Mononuclear cell (primary cell): ENCODE results near the gene GNB2. TPM values are rescaled to one million over a fixed set of nuclear protein-coding genes. Genes with fewer than 3 reads are reported as not detected.
"Not testable (repeated sequence)": the region's sequence is repeated elsewhere in the genome, so short reads cannot be mapped to it uniquely, and the experiment has no call there.

Experiments used
- H3K27me3 ChIP-seq: 2 replicates; pipeline ENCODE4 v1.6.0; 2011; ENCODE audit warnings: low read length, control low read depth; ENCODE audit not compliant: insufficient read depth
- H3K4me1 ChIP-seq: 2 replicates; pipeline ENCODE4 v1.5.1; 2011; ENCODE audit warnings: mild to moderate bottlenecking, low read length, control low read depth; ENCODE audit not compliant: insufficient read depth
- H3K4me3 ChIP-seq: 2 replicates; pipeline ENCODE4 v1.5.1; 2011; ENCODE audit warnings: mild to moderate bottlenecking, low read length, moderate library complexity
- H3K9me3 ChIP-seq: 2 replicates; pipeline ENCODE4 v1.5.1; 2011; ENCODE audit warnings: low read depth, mild to moderate bottlenecking, control low read depth, low read length
- total RNA-seq: library from RNA; depleted of rRNA; stranded (reverse); fragments of >200 nt; gene quantifications from one replicate; pipeline ENCODE4 v1.2.3, GENCODE V29; 2012

Gene GNB2
- total RNA-seq, 1 donor, result 82.2 TPM

- Histone ChIP-seq H3K4me1 (no peaks in the 10 kb centered on the region), H3K9me3 (no peaks in the 10 kb centered on the region), H3K27me3 (peaks cover 30% of the 10 kb centered on the region), H3K4me3 (no peak overlapping the region)
Measured at GRCh38 chr7:100720671-100721504, 47.3 kb downstream of the GNB2 start.

- H3K9me3 ChIP-seq, result no peaks in the 10 kb centered on the region
- H3K27me3 ChIP-seq, result peaks cover 30% of the 10 kb centered on the region
- H3K4me1 ChIP-seq, result no peaks in the 10 kb centered on the region
- no peak overlapping the region for H3K4me3 ChIP-seq
Measured at GRCh38 chr7:100721505-100721812, 47.9 kb downstream of the GNB2 start.

- no peak overlapping the region for H3K4me3 ChIP-seq
- H3K27me3 ChIP-seq, result peaks cover 30% of the 10 kb centered on the region
- no peaks in the 10 kb centered on the region for H3K4me1 ChIP-seq
- H3K9me3 ChIP-seq, result no peaks in the 10 kb centered on the region
Measured at GRCh38 chr7:100722480-100723212, 49.1 kb downstream of the GNB2 start.

DNA sequence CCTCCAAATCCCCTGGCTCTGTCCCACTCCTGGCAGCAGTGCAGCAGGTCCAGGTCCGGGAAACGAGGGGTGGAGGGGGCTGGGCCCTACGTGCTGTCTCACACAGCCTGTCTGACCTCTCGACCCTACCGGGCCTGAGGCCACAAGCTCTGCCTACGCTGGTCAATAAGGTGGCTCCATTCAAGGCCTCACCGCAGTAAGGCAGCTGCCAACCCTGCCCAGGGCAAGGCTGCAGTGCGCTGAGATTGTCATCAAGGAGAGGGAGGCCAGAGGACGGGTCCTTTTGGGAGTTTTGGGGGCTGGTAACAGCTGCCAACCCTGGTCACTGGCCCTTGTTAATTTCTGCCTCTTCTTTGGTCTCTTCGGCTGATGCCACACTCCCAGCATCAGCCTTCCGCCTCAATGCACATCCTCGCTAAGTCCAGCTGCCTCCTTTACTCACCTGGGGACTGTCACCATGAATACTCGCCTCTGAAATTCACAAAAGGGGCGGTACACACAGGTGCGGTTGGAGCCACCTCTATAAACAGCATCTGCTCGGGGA, 50.3 kb downstream of the GNB2 start:
- no peak overlapping the region for H3K4me3 ChIP-seq
- H3K27me3 ChIP-seq, result peaks cover 29% of the 10 kb centered on the region
- H3K4me1 ChIP-seq, result no peaks in the 10 kb centered on the region
- H3K9me3 ChIP-seq, result no peaks in the 10 kb centered on the region

GRCh38 chr7:100724364-100724763, 50.8 kb downstream of the GNB2 start:
- H3K27me3 ChIP-seq, result peaks cover 24% of the 10 kb centered on the region
- H3K4me1 ChIP-seq, H3K9me3 ChIP-seq, H3K4me3 ChIP-seq: not testable (repeated sequence)

DNA sequence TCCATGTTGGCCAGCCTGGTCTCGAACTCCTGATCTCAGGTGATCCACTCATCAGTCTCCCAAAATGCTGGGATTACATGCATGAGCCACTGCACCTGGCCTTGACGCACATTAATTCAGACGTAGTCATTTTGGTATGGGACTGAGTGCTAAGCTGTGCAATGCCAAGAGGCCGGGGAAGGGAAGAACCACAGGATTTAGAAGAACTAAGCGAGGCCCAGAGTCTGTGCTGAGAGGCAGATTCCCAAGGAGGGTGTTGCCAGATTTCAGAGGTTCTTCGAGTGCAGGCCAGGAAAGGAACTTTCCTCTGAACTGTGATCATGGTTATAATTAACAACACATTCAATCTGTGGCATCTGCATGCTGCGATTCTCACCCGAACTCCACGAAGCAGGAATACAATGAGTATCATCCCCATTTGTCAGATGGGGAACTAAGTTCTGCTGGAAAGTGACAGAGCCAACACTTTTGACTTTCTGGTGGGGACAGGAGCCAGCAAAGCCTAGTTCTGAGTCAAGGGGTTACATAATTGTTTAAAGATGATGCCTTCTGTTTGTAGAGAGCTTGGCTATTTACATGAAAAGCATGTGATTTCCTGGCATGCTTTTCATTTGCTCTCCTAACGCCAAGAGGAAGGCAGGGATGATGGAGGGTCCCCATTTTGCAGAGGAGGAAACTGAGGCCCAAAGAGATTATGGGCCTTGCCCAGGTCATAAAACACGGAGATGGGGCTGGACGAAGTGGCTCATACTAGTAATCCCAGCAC, 53.6 kb downstream of the GNB2 start:
- Histone ChIP-seq H3K27me3 (no peaks in the 10 kb centered on the region), H3K9me3 (no peaks in the 10 kb centered on the region), H3K4me3 (no peak overlapping the region), H3K4me1 (no peaks in the 10 kb centered on the region)

GRCh38 chr7:100728196-100728595, 54.7 kb downstream of the GNB2 start:
- H3K9me3 ChIP-seq, result no peaks in the 10 kb centered on the region
- no peak overlapping the region for H3K4me3 ChIP-seq
- no peaks in the 10 kb centered on the region for H3K4me1 ChIP-seq
- H3K27me3 ChIP-seq, result no peaks in the 10 kb centered on the region

Other genes starting within 250 kb of the GNB2 start
- gene ZCWPW1, start 245.0 kb upstream of the GNB2 start, total RNA-seq, result 3.3 TPM
- 36.7 TPM for gene MEPCE, start 243.9 kb upstream of the GNB2 start, total RNA-seq
- gene PPP1R35, start 237.2 kb upstream of the GNB2 start, total RNA-seq, result 12.6 TPM
- 0.73 TPM for gene SPACDR, start 209.5 kb upstream of the GNB2 start, total RNA-seq
- gene TSC22D4, start 194.5 kb upstream of the GNB2 start, total RNA-seq, result 39.8 TPM
- gene NYAP1, start 189.8 kb upstream of the GNB2 start, total RNA-seq, result 0.10 TPM
- gene AGFG2, start 134.5 kb upstream of the GNB2 start, total RNA-seq, result 3.4 TPM
- gene SAP25, start 99.8 kb upstream of the GNB2 start, total RNA-seq, result 1.8 TPM
- gene LRCH4, start 87.6 kb upstream of the GNB2 start, total RNA-seq, result 153 TPM
- gene FBXO24, start 87.4 kb upstream of the GNB2 start, total RNA-seq, result 0.21 TPM
- gene PCOLCE, start 71.4 kb upstream of the GNB2 start, total RNA-seq, result 0.42 TPM
- 6.2 TPM for gene MOSPD3, start 61.2 kb upstream of the GNB2 start, total RNA-seq
- 0.31 TPM for gene TFR2, start 32.2 kb upstream of the GNB2 start, total RNA-seq
- not detected for gene ACTL6B, start 17.3 kb upstream of the GNB2 start, total RNA-seq
- gene GIGYF1, start 20.5 kb downstream of the GNB2 start, total RNA-seq, result 26.3 TPM
- gene POP7, start 32.4 kb downstream of the GNB2 start, total RNA-seq, result 10.4 TPM
- gene EPO, start 46.7 kb downstream of the GNB2 start, total RNA-seq, result not detected
- gene ZAN, start 59.9 kb downstream of the GNB2 start, total RNA-seq, result not detected
- 4.1 TPM for gene EPHB4, start 153.8 kb downstream of the GNB2 start, total RNA-seq
- gene SLC12A9, start 179.0 kb downstream of the GNB2 start, total RNA-seq, result 22.6 TPM
- 2.2 TPM for gene TRIP6, start 193.6 kb downstream of the GNB2 start, total RNA-seq
- 51.4 TPM for gene SRRT, start 201.4 kb downstream of the GNB2 start, total RNA-seq
- gene UFSP1, start 216.0 kb downstream of the GNB2 start, total RNA-seq, result 1.5 TPM
- gene ACHE, start 222.1 kb downstream of the GNB2 start, total RNA-seq, result 0.21 TPM